DMS 273 treated with DMSO at 0.1 percent for 48 hours (cell line): ENCODE data around the gene CTRL.

ENCODE experiments used
- DNase-seq: peaks from one replicate; lab custom pipeline; 2025; lab: John Stamatoyannopoulos, UW

CTRL gene

GRCh38 chr16:67962135-67962534 lies 30.5 kb upstream of the CTRL start:
- DNase-seq = no peak

DNA sequence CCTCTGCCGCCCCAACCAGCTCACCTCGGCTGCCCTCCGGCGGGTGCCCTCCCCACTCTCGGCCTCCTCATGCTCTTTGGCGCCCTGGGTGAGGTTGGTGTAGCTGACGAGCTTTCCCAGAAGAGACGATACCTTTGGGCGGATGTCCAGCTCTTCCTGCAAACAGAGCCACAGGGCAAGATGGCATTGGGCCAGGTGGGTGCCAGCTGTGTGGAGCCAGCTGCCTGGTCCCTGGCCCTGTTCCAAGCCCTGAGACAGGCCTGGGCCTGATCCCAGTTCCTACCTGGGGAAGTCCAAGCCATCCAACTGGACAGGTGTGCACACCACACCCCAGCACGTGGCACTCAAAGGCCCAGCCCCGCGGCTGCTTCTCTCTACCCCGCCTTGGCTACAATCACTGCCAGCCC lies 29.9 kb upstream of the CTRL start:
- peak; percentile 37 for DNase-seq

GRCh38 chr16:67959536-67960329 lies 28.1 kb upstream of the CTRL start:
- no peak for DNase-seq

GRCh38 chr16:67957622-67958021 lies 26.0 kb upstream of the CTRL start:
- no peak for DNase-seq

DNA sequence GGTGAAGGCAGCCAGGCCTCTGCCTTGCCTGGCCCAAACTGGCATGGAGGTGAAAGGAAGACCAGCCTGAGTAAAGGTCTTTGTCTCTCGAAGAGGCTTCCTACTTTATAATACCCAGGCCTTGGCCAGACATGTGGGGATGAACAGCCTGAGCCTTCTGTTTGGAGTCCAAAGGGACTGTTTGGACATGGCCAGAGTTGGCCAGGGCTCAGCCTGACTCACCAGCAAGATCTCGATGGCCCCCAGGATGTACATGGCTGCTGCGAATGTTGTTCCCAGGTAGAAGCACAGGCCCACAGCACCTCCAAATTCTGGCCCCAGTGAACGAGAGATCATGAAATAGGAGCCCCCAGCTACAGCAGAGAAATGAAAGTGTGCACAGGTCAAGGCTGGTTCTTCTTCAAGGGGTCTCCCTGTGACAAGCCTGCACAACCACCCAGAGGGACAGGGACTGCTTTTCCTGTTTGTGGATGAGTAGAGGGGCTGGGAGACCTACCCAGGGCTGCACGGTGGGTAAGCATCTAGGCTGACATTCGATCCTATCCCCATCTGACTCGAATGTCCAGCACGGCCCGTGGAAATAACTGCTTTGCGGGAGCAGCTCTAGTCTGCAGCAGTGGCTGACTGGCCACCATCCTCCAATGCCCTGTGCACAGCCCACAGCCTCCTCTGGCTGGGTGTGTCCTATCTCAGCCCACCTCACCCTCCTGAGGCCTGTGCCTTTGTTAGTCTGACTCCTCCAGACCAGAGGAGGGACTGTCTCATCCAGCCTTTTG lies 22.9 kb upstream of the CTRL start:
- no peak for DNase-seq

- no peak for DNase-seq
Observed at GRCh38 chr16:67953641-67954375, 22.1 kb upstream of the CTRL start.

DNA sequence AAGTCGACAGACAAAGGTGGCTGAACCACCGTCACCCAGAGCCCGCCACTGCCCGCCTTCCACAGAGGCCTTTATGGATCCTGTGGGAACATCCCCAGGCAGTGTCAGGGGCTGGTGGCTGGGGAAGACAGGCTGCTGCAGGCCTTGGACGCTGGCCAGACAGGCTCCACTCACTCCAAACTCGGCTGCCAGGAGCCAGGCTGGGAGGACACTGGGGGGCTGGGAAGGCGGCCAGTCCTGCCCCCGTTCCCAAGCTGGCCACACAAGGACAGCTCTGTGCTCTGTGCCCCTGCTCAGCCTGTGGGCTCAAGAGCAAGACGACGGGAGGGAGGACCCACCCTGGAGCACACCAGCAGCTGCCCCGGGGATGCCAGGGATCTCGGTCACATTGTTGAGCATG lies 19.8 kb upstream of the CTRL start:
- DNase-seq = no peak

- no peak for DNase-seq
Observed at GRCh38 chr16:67950335-67950843, 18.7 kb upstream of the CTRL start.

DNA sequence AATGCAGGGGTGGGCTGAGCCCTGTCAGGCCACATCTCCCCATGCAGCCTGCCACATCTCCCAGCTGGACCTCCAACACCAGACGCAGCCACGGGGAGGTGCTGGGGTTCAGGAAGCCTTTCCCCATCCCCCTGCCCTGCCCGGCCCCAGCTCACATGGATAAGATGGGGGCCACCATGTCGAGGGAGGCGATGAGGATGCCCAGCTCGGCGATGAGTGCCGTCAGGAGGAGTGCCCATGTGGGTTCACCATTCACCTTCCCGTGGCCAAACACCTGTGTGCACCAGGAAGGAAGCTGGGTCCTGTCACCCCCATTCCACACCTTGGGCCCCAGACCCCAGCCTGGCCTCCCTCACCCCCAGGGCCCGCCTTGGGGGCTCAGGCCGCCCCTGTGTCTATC lies 18.0 kb upstream of the CTRL start:
- DNase-seq = no peak

GRCh38 chr16:67948015-67948414 lies 16.4 kb upstream of the CTRL start:
- DNase-seq = no peak

DNA sequence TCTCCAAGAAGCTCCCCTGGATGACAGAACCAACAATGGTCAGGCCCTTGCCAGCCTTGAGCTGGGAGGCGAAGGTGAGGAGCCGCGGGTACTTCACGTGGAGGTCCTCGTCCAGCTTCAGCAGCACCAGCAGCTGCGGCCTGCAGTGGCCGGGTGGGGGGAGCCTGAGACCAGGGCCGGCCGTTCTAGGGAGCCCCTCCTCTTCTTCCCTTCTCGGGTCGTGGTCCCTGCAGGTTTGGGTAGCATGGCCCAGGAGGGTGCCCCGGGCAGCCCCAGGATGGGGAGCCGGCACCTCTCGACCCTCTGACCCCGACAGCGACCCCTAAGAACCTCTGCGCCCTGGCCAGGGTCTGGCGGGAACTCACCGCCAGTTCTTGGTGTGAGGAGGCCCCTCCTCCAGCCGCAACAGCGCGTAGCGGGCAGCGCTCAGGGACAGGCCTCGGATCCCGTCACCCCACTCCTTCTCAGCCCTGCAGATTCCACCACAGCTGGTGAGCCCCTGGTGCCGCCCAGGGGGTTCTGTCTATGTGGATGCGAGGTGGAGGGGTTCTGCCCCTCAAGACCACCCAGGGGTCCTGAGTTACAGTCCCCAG lies 15.4 kb upstream of the CTRL start:
- DNase-seq = no peak

DNA sequence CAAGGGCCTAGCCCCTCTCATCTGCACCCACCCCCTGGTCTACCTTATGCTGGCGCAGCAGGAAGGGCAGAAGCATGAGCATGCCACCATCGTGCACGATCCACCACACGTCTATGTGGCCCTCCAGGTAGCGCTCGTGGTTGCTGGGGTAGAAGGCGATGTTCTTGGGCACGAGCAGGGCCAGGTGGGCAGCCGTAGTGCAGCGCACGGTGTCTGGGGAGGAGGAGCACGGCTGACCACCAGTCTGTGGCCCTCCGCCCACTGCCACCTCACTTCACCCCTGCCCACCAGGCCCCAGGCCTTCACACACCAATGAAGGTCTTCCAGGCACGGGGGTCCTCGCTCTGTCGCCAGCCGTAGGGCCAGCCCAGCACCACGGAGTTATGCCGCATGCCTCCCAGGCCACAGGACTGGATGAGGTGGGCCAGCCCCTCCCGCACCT lies 14.5 kb upstream of the CTRL start:
- DNase-seq = no peak

DNA sequence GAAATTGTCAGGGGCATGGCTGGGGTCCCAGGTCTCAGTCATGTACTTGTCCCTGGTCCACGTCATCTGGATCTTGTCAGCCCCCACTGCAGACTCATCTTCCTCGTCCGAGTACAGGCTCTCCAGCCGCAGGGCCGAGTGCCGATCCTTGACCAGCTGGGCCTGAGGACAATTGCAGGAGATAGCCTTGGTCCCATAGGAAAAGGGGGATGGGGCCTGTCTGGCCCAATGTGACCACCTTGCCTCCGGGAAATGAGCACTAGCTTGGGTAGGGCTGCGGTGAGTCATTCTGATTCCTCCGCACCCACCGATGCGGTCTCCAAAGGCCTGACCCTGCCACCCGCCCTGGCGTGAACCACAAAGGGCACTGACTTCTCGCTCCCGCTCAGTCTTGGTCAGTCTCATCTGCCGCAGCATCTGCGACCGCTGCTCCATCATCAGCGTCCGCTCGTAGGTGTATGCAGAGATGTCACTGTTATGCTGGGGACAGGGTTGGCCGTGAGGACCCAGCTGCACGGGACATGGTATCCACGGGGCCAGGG lies 13.8 kb upstream of the CTRL start:
- no peak for DNase-seq

GRCh38 chr16:67944690-67945391 lies 13.2 kb upstream of the CTRL start:
- DNase-seq = no peak

DNA sequence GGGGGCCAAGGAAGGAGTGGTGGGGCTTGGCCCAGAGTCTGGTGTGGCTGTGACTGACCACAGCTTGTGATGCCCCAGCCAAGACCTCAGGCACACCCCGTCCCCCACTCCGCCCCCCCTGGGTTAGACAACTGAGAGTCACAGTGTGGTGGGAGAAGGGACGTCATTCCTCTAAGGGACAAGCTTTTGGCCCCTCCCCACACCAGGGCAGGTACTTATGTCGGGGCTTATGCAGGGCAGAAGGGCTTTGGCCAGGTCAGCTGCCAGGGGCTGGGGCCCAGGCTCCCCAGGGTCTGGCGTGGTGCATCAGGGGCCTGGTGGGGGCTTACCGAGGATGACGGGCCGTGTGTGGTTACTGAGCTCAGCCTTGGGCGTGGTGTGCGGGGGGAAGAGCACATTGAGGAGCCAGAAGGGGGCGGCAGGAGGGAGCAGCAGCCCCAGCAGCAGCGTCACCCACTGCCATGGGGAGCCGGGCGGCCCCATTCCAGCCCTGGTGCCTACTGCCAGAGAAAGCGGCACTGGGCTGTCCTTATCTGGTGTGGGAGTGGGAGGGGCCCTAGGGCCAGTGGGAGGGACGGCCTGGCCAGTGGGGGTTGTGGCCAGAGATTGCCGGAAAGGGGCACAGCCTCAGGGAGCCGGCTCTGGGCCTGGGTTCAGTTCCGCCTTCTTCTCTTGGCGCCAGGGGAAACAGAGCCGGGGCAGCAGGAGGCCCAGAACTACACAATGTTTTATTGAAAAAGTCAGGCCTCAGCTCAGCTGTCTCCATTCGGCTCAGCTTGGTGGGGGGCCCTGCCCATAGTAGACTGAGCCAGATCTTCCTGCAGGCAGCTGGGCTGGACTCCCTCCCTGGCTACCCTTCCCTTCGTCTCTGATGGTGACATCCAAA lies 12.2 kb upstream of the CTRL start, which contains the start of gene LCAT:
Gene LCAT (minus strand): TSS at position 502 of the 886 bp plus-strand sequence. CDS start 19 bp downstream, at position 483.
- DNase-seq = no peak

- no peak for DNase-seq
Observed at GRCh38 chr16:67943256-67943618, 11.6 kb upstream of the CTRL start.

DNA sequence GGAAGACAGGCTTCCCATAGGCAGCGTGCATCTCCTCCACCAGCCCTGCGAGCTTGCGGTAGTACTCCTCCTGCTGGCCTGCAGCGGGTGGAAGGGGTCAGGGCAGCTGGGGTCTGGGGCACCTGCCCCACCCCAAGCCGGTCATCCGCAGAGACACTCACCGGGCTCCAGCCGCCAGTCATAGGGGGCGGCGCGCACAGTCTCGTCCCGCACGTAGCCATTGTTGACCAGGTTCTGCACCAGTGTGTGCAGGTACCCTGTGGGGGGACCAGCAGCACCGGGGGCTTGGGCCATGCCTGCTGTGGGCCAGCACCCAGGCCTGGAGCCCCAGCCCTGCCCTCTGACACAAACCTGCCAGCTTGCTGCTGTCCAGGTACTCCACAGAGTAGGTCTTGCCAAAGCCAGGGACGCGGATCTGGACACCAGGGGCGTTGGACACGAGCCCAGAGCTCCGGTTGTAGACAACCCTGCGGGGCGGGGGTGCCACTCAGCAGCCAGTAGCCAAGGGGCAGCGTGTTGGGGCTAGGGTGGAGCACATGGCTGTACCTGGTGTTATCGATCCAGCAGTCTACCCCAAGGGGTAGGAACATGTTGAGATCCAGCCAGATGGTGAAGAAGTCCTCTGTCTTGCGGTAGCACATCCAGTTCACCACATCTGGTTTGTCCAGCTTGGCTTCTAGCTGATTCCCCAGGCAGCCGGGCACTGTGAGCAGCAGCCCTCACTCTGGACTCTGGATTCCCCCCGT lies 11.0 kb upstream of the CTRL start:
- DNase-seq = no peak

DNA sequence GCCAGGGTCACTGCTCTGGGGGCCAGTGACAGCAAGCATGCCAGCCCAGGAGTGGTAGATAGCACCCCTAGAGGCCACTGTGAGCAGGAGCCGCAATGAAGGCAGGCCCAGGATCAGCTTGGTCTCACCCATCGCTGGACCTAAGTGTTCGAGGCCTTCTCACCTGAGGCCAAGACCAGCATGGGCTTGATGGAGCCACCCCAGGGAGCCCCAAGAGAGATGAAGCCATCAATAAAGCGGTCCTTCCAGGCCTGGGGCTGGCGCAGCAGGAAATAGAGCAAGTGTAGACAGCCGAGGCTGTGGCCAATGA lies 10.5 kb upstream of the CTRL start:
- no peak for DNase-seq

DNA sequence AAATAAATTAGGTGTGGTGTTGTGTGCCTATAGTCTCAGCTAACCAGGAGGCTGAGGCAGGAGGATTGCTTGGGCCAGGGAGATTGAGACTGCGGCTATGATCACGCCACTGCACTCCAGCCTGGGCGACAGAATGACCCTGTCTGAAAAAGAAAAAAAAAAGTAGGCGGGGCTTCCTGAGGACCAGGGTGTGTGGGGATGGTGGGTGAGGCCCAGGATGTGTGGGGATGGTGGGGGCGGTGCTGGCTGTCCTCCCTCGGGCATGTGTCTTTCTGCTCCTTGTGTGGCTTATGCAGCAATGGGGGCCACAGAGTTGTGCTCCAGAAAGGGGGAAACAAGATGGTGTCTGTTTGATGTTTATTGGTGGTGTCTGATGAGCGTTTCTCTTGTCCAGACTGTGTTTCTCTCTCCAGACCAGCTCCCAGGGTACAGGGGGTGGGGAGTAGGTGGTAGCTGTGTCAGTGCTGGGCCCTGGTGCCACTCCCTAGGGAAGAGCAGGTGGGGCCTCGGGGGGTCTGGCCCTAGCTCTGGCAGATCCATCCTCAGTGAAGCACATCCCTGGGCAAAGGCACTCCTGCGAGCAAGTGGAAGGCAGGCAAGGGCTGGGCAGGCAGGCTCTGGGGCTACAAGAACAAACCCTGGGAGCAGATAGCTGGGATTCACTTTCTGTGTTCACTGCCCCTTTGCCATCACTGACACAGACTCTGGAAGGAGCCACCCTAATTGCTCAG lies 10.0 kb upstream of the CTRL start:
- no peak for DNase-seq
